Measurements from ENCODE around the gene USP9Y.

DNA sequence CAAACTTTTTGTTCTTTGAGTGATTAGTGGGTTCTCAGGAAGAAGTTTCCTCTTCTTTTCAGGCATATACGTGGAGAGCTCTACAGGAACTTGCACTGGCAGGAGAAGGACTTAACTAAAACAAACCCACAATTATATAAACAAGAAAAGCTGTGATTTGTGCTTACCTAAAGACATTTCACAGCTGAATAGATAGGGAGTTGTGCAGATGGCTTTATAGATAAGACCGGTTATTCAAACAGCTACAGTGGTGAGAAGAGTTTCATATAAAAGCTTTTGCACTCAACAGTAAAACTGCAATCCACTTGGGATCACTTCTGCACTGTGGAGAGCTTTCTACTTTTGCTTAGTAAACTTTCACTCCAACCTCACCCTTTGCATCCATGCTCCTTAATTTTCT lies 197.6 kb downstream of the USP9Y start:
- TF ChIP-seq, protein P1, sequence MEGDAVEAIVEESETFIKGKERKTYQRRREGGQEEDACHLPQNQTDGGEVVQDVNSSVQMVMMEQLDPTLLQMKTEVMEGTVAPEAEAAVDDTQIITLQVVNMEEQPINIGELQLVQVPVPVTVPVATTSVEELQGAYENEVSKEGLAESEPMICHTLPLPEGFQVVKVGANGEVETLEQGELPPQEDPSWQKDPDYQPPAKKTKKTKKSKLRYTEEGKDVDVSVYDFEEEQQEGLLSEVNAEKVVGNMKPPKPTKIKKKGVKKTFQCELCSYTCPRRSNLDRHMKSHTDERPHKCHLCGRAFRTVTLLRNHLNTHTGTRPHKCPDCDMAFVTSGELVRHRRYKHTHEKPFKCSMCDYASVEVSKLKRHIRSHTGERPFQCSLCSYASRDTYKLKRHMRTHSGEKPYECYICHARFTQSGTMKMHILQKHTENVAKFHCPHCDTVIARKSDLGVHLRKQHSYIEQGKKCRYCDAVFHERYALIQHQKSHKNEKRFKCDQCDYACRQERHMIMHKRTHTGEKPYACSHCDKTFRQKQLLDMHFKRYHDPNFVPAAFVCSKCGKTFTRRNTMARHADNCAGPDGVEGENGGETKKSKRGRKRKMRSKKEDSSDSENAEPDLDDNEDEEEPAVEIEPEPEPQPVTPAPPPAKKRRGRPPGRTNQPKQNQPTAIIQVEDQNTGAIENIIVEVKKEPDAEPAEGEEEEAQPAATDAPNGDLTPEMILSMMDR (conservative IDR thresholded peaks at IDR 0.05; ENCODE audit: low read length) = no peak
- no peak for TF ChIP-seq EZH2phosphoT487 (IDR thresholded peaks at IDR 0.05; ENCODE audit: borderline replicate concordance, low read depth, low read length)

Data from OCI-LY7 (cell line).